Tibial nerve (tissue), 4 donors: ENCODE measurements around the gene SLIT3. TPM values are rescaled to one million over a fixed set of nuclear protein-coding genes. Genes with fewer than 3 reads are reported as not detected.

Source experiments
- DNase-seq, 2 donors: peaks; one replicate each; pipeline ENCODE4 v3.0.0-alpha.2; 2019; ENCODE audit warnings: low spot score in 2 of 2
- H3K27ac ChIP-seq, 4 donors: fragments of 200-600 bp; sonication (generic) in 3 of 4; one replicate each; pipeline ENCODE4 v1.5.1; 2017 to 2019; ENCODE audit warnings: mild to moderate bottlenecking in 1 of 4
- H3K27me3 ChIP-seq, 2 donors: fragments of 200-600 bp; sonication (generic) in 1 of 2; one replicate each; pipeline versions ENCODE4 v1.5.1 to v1.6.0; 2017 to 2019
- H3K36me3 ChIP-seq, 3 donors: fragments of 200-600 bp; sonication (generic); one replicate each; pipeline ENCODE4 v1.5.1; 2018 to 2019
- H3K4me1 ChIP-seq, 4 donors: fragments of 200-600 bp; sonication (generic) in 3 of 4; one replicate each; pipeline ENCODE4 v1.5.1; 2017 to 2019
- H3K4me3 ChIP-seq, 4 donors: fragments of 200-600 bp; sonication (generic) in 3 of 4; one replicate each; pipeline ENCODE4 v1.5.1; 2017 to 2019; ENCODE audit warnings: mild to moderate bottlenecking in 1 of 4, moderate library complexity in 1 of 4
- H3K9me3 ChIP-seq, 4 donors: fragments of 200-600 bp; sonication (generic) in 3 of 4; one replicate each; pipeline ENCODE4 v1.5.1; 2017 to 2019
- EP300 ChIP-seq, 2 donors: sonication (generic); formaldehyde crosslinking; IDR thresholded peaks; one replicate each; pipeline ENCODE4 v1.6.1; 2017; ENCODE audit warnings: antibody characterized with exemption in 2 of 2, mild to moderate bottlenecking in 1 of 2
- POLR2A ChIP-seq, 2 donors: fragments of 450-650 bp; IDR thresholded peaks; one replicate each; pipeline ENCODE4 v1.6.1; 2017; ENCODE audit warnings: antibody characterized with exemption in 2 of 2, mild to moderate bottlenecking in 2 of 2, moderate library complexity in 2 of 2
- WGBS, 2 donors: methylation state at CpG; one replicate each; pipeline ENCODE4 v1.1.5; 2018; 5-methylcytosine and 5-hydroxymethylcytosine counted together
- total RNA-seq, 4 donors: library from RNA; depleted of rRNA; stranded (reverse); fragments of >200 nt; gene quantifications; one replicate each; pipeline ENCODE4 v1.1.0, GENCODE V29; 2016
- TF ChIP-seq, protein P1 (sequence below), 5 experiments: fragments of 200-600 bp in 3 of 5; fragments of 450-650 bp in 2 of 5; sonication (generic) in 3 of 5; IDR thresholded peaks; one replicate each; pipeline ENCODE4 v1.5.1; 2016 to 2019; ENCODE audit warnings: antibody characterized with exemption in 5 of 5, mild to moderate bottlenecking in 3 of 5, moderate library complexity in 2 of 5

Gene SLIT3
- total RNA-seq, 4 donors from 2014 or later, result 16.6 to 39.0 (median 20.2) TPM

GRCh38 chr5:168726342-168726741 lies 574.6 kb downstream of the SLIT3 start:
- Histone ChIP-seq H3K27me3 (no peaks in the 10 kb centered on the region), H3K4me1 (no peaks in the 10 kb centered on the region), H3K36me3 (peaks cover 0 to 4% (median 0%) of the 10 kb centered on the region in 3 donors), H3K9me3 (peaks cover 0 to 30% (median 0%) of the 10 kb centered on the region in 4 donors), H3K27ac (no peak overlapping the region), H3K4me3 (no peak overlapping the region)
- no peak for DNase-seq
- WGBS, 2 donors, result 87 to 89% methylated on average over 1 of the region's 1 CpG
- TF ChIP-seq POLR2A (IDR thresholded peaks at IDR 0.05) (no peak), EP300 (IDR thresholded peaks at IDR 0.05) (no peak)
- TF ChIP-seq, protein P1, sequence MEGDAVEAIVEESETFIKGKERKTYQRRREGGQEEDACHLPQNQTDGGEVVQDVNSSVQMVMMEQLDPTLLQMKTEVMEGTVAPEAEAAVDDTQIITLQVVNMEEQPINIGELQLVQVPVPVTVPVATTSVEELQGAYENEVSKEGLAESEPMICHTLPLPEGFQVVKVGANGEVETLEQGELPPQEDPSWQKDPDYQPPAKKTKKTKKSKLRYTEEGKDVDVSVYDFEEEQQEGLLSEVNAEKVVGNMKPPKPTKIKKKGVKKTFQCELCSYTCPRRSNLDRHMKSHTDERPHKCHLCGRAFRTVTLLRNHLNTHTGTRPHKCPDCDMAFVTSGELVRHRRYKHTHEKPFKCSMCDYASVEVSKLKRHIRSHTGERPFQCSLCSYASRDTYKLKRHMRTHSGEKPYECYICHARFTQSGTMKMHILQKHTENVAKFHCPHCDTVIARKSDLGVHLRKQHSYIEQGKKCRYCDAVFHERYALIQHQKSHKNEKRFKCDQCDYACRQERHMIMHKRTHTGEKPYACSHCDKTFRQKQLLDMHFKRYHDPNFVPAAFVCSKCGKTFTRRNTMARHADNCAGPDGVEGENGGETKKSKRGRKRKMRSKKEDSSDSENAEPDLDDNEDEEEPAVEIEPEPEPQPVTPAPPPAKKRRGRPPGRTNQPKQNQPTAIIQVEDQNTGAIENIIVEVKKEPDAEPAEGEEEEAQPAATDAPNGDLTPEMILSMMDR (IDR thresholded peaks at IDR 0.05), result no peak

- WGBS, 2 donors, result 69 to 70% methylated on average over 5 of the region's 5 CpGs
- H3K9me3 ChIP-seq, result peaks cover 0 to 23% (median 0%) of the 10 kb centered on the region in 4 donors
- peaks cover 0 to 4% (median 0%) of the 10 kb centered on the region in 3 donors for H3K36me3 ChIP-seq
- H3K27ac ChIP-seq, result no peak overlapping the region
- H3K27me3 ChIP-seq, result no peaks in the 10 kb centered on the region
- H3K4me3 ChIP-seq, result no peak overlapping the region
- no peaks in the 10 kb centered on the region for H3K4me1 ChIP-seq
- TF ChIP-seq, protein P1 (IDR thresholded peaks at IDR 0.05), result no peak
- TF ChIP-seq EP300 (IDR thresholded peaks at IDR 0.05) (no peak), POLR2A (IDR thresholded peaks at IDR 0.05) (no peak)
- no peak for DNase-seq
Measured at GRCh38 chr5:168724227-168724626, 576.7 kb downstream of the SLIT3 start.

DNA sequence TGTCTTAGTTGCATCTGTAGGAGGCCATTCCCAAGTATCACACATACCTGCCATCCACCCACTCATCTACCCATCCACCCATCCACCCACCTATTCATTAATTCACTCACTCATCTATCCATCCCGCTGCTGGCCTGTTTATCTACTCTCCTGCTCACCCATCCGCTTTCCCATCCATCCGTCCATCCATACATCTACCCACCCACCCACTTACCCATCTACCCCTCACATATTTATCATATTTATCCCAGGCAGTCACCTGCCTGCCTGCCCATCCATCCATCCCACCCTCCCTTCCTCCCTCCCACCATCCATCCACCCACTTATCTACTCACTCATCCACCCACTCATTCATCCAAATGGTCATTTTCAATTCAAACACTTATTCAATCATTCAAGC lies 577.9 kb downstream of the SLIT3 start:
- H3K27me3 ChIP-seq, result no peaks in the 10 kb centered on the region
- 95% methylated on average over 3 of the region's 3 CpGs for WGBS, 2 donors
- no peaks in the 10 kb centered on the region for H3K4me1 ChIP-seq
- TF ChIP-seq EP300 (IDR thresholded peaks at IDR 0.05), result no peak
- TF ChIP-seq POLR2A (IDR thresholded peaks at IDR 0.05), result no peak
- TF ChIP-seq, protein P1 (IDR thresholded peaks at IDR 0.05), result no peak
- peaks cover 0 to 4% (median 0%) of the 10 kb centered on the region in 3 donors for H3K36me3 ChIP-seq
- no peak overlapping the region for H3K4me3 ChIP-seq
- DNase-seq, result no peak
- no peak overlapping the region for H3K27ac ChIP-seq
- peaks cover 0 to 11% (median 0%) of the 10 kb centered on the region in 4 donors for H3K9me3 ChIP-seq

DNA sequence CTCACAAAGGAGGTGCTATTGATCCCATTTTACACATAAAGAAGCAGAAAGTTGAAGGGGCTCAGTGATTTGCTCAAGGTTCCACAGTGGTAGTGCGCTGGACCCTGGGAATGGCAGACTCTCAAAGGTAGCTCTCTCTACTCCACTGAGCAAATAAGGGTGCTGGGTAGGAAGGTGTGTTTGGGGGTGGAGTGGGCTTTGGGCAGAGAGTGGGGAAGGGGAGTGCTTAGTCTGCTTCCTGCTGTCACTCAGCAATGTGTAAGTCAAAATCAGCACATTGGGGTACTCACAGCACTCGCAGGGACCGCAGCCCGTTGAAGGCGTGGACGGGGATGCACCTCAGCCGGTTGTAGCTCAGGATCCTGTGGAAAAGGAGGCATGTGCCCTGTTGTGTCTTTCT lies 579.0 kb downstream of the SLIT3 start:
- Histone ChIP-seq H3K9me3 (peaks cover 0 to under 1% (median 0%) of the 10 kb centered on the region in 4 donors), H3K4me3 (no peak overlapping the region), H3K27me3 (no peaks in the 10 kb centered on the region), H3K36me3 (no peaks in the 10 kb centered on the region), H3K27ac (no peak overlapping the region), H3K4me1 (no peaks in the 10 kb centered on the region)
- TF ChIP-seq POLR2A (IDR thresholded peaks at IDR 0.05), result no peak
- TF ChIP-seq EP300 (IDR thresholded peaks at IDR 0.05), result no peak
- TF ChIP-seq, protein P1 (IDR thresholded peaks at IDR 0.05), result no peak
- DNase-seq, result no peak
- 90 to 94% methylated on average over 7 of the region's 7 CpGs for WGBS, 2 donors

- Histone ChIP-seq H3K9me3 (no peaks in the 10 kb centered on the region), H3K36me3 (no peaks in the 10 kb centered on the region), H3K27me3 (no peaks in the 10 kb centered on the region), H3K4me3 (no peak overlapping the region), H3K27ac (no peak overlapping the region), H3K4me1 (no peaks in the 10 kb centered on the region)
- 75% methylated on average over 5 of the region's 5 CpGs for WGBS, 2 donors
- no peak for TF ChIP-seq EP300 (IDR thresholded peaks at IDR 0.05)
- no peak for TF ChIP-seq POLR2A (IDR thresholded peaks at IDR 0.05)
- TF ChIP-seq, protein P1 (IDR thresholded peaks at IDR 0.05), result no peak
- DNase-seq, result no peak
Measured at GRCh38 chr5:168721002-168721753, 579.8 kb downstream of the SLIT3 start.
